NCI-H2196 (cell line): Measurements from ENCODE around the gene CITED2.
"Not testable (repeated sequence)": the region's sequence is repeated elsewhere in the genome, so short reads cannot be mapped to it uniquely, and the experiment has no call there.

Experiments used
- DNase-seq: peaks from one replicate; lab custom pipeline; 2025; ENCODE audit not compliant: unreplicated experiment; lab: John Stamatoyannopoulos, UW

The CITED2 gene

DNA sequence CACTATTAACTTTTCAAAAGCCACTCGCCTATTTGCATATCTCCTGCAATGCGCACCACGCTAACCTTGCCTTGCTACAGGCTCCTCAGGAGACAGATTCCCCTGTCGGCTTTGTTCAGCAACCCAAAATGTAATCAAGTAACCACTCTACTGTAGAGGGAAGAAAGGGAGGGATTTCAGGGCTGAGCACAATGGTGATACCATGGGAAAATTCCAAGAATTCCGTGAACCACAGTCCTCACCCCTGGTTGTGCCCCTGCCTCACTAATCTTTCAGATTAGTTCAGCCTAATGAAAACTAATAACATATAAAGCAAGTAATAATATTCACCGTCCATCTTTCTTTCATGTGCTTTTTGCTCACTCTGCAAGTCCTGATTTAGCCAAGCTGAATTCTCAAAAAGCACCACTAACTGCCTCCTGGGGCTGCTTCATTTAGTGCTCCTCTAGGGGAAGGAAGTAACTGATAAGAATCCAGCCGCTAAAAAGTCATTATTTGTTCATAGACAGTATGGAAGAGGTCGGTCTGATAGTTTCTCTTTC lies 6.6 kb downstream of the CITED2 start:
- DNase-seq: no peak

DNA sequence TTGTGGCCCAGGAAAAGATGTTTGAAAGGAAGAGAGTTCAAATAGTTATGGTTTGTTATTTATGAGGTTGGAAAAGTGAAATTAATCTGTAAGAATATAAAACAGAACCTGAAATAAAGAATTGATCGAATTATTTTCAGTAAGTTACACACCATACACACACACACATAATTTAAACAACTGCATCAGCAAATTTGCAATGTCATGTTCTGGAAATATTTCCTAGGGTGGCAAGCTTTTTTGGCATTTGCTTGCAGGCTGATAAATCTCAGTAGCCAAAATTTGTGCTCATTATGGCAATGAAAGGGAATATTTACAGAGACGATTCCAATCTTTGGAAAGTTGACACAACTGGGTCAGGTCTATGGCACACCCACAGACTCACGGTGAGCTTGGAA lies 9.5 kb downstream of the CITED2 start:
- no peak for DNase-seq

DNA sequence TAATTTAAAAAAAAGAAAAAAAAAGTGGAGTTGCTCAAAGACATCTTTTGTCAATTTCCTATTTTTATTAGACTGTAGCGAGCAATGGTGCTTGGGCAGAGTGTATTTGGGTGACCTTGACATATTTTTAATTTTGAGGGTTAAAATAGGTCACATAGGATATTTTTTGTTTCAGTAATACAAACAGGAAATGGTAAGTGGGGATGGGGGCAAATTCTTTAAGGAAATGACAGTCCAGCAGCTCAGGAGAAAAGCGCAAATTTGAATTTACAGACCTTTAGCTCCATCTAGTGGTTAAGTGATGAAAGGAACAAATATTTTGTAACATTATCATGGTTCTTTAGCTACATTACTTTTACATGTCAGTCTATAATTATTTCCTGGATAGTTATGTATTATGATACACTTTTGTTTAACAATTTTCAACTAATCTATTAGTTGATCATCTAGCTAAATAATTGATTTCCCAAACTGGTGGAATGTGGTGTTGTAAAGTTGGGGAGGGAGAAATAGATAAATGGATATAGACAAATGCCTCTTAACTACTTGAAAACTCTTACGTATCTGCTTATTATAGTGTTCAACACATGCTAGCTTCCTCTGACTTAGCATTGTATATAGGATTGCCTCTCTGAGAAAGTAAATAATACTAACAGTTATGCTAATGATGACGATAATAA lies 10.0 kb downstream of the CITED2 start:
- peak; percentile 59 for DNase-seq

DNA sequence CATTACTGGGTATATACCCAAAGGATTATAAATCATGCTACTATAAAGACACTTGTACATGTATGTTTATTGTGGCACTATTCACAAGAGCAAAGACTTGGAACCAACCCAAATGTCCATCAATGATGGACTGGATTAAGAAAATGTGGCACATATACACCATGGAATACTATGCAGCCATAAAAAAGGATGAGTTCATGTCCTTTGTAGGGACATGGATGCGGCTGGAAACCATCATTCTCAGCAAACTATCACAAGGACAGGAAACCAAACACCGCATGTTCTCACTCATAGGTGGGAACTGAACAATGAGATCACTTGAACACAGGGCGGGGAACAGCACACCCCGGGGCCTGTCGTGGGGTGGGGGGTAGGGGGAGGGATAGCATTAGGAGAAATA lies 10.7 kb downstream of the CITED2 start:
- not testable (repeated sequence) for DNase-seq

DNA sequence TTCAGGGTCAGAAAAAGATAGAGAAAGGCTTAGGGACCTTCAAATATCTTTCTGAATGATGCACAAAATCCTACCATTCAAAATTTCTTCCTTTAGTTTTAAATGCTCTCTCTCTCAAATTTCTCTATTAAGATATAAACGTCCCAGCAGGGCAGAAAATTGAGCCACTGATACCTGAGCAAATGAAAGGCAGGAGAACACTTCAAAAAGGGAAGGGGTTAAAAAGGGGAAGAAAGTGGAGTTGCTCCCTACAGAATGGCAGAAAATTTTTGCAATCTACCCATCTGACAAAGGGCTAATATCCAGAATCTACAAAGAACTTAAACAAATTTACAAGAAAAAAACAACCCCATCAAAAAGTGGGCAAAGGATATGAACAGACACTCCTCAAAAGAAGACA lies 11.3 kb downstream of the CITED2 start:
- not testable (repeated sequence) for DNase-seq

DNA sequence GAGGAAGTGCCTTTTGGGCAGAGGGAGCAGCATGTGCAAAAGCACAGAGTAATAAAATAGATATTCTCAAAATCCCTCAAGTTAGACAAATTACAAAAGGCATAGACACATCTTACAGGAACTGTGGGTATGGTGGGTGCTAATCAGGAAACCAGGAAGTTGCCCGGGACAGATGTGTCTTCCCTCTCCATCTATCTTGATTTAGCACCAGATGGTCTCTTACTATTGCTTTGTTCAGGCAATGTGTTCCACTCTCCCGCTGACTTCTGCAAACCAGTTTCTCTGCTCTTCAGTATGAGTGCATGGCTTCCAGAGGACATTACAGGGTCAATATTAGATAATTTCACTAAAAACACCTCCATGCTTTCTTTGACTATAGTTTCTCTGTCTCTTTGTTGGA lies 13.2 kb downstream of the CITED2 start:
- no peak for DNase-seq

DNA sequence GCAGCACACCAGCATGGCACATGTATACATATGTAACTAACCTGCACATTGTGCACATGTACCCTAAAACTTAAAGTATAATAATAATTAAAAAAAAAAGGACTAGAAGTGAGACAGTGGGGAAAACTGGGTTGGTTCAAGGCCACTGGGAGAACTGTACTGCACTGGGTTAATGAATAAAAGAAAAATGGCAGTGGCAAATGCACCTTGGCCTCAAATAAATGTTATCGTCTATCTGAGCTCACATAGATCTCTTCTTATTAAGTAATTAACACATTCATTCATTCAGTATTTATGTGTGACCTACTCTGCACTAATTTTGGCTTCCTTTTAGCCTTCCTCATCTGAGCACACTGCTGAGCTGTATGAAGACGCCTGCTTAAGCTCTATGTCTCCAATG lies 17.5 kb downstream of the CITED2 start:
- no peak for DNase-seq

DNA sequence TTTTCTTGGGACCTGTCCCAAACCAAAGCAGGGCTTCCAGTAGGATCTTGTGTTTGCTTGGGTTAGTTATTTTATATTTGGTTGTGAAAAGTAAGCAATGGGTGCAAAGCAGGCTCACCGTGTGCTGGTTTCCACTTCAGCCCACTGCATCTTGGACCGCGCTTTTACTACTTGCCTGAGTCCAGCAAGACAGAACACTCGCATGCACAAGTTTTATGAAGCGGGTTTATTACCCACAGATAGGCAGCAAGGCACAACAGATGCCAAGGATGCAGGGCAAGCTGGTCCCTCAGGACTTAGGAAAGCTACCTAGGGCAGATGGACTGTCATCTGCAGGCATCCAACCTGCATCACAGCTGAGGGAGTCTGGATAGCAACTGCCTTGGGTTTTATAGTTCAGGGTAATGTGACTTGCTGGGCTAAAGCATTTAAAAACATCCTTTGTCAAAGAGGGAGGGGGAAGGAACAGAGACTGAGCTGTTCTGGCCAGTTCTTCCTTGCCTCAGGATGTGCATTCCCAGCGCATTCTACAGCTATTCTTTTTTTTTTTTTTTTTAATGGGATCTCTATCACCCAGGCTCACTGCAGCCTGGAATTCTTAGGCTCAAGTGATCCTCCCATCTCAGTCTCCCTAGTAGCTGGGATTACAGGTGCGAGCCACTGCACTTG lies 18.5 kb downstream of the CITED2 start:
- DNase-seq: no peak

DNA sequence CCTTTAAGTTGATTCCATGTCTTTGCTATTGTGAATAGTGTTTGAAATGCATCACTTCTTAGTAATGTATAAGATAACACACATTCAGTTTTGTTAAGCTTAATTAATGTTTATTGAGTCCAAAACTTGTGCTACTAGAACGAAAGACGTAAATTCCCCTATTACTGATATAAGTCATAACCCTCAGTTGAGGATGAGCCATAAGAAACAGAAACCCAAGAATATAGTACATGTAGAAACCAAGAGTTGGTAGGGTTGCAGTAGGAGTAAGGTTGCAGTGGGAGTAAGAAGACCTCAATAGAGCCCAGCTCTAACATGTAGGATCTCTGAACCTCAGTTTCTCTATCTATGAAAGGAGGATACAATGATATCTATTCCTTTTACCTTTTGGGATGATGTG lies 19.3 kb downstream of the CITED2 start:
- no peak for DNase-seq

DNA sequence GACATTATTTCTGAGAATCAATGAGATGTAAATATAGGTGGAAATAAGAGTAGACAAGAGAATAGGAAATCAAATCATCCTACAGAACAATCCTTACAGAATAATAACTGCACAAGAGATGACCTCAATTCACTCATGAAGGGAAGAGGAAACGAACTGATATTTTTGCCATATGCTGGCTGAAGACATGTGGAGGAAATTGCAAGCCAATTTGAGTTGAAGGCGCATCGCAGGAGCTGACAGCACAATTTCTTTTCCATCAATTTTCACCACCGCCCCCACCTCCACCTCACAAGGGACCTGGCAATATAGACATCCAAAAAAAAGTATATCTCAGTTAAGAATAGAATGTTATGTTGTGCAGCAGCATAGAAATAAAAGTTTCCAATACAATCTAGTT lies 20.3 kb downstream of the CITED2 start:
- DNase-seq: no peak

DNA sequence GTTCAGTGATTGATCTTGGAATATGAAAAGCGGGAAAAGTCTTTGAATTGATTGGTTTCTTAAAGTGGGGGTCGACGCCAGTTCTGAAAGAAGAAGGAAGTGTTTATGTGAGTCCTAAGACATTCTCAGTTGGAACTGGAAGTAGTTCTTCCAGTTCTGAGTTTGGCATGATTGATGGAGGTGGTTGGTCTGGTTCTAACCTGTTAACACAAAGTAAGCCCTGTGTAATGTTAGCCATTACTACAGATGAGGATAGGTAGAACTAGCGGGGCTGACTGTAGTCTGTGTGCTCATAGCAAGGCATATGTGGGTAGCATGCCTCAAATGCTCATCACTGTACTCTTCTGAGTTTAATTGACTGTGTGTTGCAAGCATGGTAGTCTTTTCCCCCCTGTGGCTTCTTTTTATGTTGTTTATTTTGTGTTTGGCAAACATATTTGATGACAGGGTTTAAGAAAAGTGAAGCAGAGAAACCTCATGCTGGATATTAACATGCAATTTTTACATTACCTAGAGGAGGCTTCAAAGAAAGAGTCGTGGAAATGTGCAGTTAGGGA lies 24.9 kb downstream of the CITED2 start:
- peak; percentile 28 for DNase-seq

DNA sequence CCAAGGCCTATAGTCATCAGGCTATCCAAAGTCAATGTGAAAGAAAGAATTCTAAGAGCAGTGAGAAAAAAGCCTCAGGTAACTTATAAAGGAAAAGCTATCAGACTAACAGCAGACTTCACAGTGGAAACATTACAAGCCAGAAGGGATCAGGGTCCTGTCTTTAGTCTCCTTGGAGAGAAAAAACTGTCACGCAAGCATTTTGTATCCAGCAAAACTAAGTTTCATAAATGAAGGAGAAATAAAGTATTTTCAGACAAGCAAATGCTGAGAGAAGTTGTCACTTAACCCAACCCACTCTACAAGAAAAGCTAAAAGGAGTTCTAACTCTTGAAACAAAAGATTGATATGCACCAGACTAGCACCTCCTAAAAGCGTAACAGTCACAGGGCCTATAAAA lies 28.1 kb downstream of the CITED2 start:
- DNase-seq: no peak

DNA sequence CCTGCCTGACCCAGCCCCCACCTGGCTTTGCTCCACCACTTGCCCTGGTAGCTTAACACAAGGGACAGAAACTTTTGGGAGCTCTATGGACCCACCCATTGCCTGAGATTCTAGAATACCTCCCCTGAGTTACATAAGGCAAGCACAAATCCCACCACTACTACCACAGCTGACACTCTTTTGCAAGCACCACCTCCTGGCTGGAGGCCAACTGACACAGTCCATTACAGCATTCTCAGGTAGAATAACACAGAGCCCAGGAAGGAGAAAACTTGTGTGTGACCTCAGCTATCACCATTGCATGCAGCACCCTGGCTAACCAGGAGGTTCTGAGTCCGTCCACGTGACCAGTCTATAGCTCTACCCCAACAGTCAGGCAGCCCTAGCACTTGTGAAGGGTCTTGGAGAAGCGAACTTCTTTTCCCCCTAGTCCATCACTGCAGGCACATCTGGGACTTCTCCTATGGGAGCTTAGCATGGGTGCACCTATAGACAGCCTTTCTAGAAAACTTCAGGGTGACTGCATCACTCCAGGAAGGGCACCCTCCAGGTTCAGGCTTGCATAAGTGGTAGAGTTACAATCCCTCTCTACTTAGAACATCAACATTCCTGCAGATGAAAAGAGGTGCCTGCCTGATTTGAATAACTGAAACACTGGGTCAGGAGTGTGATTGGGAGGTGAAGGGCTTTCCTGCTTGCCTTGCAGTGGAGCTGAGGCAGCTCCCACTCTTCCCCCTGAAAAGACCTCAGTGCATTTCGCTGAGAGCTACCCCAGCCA lies 30.1 kb downstream of the CITED2 start:
- no peak for DNase-seq

DNA sequence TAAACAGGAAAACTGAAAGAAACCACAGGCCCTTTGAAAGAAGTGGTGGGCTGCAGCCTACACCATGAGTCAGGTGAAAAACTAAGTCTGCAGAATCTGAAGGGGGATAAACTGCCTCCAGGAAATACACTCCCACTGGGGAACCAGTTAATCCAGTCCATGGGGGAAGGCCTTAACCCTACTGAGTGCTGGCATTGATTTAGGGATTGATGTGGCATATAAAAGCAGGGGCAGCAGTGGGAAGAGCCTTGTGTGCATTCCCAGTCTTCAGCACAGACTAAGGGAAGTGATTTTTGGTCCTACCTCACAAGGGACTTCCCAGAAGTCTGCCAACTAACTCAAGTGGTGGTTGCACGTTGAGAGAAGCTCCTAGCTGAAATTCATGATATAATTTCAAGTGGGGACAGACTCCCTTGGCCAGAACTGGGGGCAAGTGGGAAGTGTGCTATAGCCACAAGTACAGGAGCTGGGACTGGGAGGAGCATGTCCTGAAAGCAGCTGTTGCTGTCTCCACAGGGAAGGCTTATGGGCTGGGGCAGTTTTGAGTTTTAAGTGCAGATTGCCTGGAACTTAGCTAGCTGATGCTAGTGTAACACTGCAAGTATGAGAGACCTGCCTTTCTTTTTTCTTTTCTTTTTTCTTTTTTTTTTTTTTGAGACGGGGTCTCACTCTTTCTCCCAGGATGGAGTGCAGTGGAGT lies 31.2 kb downstream of the CITED2 start:
- no peak for DNase-seq

DNA sequence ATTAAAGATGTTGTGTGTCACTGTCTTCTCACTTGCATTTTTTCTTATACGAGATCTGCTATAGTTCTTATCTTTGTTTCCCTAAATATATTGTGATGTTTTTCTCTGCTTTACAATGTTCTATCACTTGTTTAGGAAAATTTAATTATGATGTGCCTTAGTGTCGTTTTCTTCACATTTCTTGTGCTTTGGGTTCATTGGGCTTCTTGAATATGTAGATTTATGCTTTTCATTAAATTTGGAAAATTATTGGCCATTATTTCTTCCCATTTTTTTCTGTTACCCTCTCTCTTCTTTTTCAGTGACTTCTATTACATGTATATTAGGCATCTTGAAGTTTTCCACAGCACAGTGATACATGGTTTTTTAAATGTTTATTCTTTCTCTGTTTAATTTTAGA lies 33.4 kb downstream of the CITED2 start:
- no peak for DNase-seq

DNA sequence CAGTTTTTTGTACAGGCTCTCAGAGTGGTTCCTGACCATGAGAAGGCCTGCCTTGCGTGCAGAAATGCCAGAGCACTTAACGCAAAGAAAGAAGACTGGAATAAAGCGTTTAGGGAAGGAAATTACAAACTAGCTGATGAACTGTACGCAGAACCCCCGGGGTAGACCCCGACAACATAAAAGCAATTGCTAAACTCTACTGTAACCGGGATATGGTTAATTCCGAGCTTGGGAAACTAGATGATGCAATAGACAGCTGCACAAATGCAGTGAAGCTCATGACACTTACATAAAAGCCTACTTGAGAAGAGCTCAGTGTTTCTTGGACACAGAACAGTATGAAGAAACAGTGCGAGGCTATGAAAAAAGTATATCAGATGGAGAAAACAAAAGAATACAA lies 35.7 kb downstream of the CITED2 start:
- DNase-seq: no peak

DNA sequence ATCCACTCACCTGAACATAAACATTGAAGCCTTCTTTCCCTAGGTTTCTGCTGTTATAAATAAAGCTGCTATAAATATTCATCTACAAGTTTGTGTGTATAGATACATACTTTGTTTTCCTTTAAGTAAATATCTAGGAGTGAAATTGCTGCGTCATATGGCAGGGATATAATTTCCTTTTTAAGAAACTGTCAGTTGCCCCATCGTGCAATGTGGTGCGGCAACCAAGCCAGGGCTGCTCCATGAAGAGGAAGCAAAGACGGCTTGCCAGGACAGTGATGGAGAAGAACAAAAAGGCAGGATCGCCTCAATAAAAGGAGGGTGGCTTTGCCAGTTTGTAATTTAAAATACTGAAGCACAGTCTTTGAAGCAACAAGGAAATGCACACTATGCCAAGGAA lies 36.6 kb downstream of the CITED2 start:
- DNase-seq: no peak

DNA sequence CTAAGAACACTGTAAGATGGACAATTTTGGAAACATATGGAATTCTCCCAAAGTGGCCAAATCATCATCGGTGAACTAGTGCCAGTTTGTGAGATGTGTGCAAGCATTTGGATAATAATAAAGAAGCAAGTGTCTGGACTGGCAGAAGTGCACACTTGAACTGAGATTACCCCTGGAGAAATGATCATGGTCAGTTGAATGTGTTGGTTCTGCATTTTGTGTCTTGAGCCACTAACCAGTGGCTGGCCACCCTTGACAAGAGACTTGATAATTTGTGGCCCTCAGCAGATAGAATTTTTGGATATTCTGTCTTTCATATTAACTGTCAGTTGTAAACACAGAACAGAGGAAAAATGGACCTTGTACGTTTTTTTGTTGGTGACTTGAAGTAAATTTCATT lies 37.4 kb downstream of the CITED2 start:
- no peak for DNase-seq

DNA sequence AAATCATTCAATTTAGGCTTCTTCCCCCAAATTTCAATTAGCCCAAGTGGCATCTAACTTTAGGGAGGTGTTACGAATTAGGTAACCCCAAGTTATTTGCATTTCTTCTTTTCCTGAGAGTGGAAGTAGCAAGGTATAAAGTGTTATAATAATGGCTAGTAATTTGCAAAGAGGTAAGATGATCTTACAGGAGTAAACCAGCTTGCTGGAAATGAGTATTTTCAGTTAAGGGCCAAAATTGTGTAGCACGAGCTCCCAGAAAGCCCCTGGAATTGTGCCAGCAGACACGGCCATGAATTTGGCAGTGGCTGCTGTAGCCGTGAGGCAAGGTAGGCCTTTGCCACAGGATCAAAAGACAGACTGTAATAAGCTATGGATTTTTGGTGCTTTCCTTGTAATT lies 38.0 kb downstream of the CITED2 start:
- DNase-seq: peak; percentile 80

DNA sequence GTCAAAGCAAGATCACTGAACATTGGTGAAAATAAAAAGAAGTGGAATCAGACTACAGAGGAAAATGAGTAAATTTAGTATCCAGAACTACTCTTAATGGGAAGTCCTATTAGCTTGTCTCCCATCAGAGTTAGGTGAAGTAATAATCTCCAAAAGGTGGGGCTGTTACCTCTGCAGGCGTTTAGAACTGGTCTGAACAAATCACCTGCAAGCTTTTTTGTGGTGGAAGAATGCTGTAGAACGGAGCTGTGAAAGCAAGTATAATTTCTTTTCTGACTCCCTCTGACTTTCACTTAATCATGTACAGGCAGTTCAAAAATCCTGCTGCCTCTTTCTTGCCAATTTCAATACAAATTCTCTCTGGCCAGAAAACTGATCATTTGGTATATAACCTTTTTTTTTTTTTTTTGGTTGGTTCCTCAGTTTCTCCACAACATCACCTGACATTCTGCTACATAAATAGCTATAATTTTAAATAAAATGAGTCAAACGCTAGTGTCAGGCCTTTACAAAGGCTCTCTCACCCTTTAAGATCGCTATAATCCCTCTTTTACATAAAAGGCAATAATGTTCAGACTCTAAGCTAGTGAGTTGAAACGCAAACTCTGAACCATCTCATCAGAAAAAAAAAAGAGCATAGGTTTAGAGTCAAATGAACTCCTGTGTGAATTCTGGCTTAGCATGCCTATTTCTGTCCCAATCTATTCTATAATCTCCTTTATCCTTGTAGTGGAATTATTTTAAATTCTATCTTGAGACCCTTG lies 38.8 kb downstream of the CITED2 start:
- no peak for DNase-seq
